Measurements from ENCODE around the gene EIF4H.

DNA sequence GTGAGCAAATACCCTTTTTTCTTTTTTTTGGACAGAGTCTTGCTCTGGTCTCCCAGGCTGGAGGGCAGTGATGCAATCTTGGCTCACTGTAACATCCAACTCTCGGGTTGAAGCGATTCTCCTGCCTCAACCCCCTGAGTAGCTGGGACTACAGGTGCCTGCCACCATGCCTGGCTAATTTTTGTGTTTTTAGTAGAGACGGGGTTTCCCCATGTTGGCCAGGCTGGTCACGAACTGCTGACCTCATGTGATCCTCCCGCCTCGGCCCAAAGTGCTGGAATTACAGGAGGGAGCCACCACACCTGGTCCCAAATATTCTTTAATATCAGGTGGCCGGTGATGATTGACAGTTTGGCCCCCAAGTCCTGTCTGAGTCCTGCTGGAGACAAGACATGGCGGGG, 42.2 kb downstream of the EIF4H start:
- TF ChIP-seq, protein P1, sequence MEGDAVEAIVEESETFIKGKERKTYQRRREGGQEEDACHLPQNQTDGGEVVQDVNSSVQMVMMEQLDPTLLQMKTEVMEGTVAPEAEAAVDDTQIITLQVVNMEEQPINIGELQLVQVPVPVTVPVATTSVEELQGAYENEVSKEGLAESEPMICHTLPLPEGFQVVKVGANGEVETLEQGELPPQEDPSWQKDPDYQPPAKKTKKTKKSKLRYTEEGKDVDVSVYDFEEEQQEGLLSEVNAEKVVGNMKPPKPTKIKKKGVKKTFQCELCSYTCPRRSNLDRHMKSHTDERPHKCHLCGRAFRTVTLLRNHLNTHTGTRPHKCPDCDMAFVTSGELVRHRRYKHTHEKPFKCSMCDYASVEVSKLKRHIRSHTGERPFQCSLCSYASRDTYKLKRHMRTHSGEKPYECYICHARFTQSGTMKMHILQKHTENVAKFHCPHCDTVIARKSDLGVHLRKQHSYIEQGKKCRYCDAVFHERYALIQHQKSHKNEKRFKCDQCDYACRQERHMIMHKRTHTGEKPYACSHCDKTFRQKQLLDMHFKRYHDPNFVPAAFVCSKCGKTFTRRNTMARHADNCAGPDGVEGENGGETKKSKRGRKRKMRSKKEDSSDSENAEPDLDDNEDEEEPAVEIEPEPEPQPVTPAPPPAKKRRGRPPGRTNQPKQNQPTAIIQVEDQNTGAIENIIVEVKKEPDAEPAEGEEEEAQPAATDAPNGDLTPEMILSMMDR (IDR thresholded peaks at IDR 0.05) = no peak
- no peak for TF ChIP-seq POLR2AphosphoS5 (IDR thresholded peaks at IDR 0.05)
